HG03039 (cell line): ENCODE data around the gene TICAM2.

Source experiments
- ATAC-seq: cut with Tn5 transposase; IDR thresholded peaks from one replicate; pipeline ENCODE4 v1.9.1; 2021; ENCODE audit warnings: mild to moderate bottlenecking, moderate library complexity; ENCODE audit not compliant: unreplicated experiment

Gene TICAM2

DNA sequence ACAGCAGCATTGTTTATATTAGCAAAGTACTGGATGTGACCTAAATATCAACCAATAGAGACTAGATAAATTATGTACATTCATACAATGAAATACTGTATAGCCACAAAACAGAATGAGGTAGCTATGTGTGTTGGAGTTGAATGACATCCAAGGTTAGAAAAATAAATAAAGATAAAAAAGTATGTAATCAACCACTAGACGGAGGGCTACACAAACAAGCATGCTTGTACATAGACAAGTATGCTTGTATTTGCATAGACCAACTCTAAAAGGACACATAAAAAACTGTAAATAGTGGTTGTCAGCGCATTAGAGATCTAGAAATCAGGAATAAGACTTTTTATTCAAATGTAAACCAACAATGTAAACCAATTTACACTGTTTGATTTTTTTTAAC, 60.7 kb downstream of the TICAM2 start:
- no peak for ATAC-seq

DNA sequence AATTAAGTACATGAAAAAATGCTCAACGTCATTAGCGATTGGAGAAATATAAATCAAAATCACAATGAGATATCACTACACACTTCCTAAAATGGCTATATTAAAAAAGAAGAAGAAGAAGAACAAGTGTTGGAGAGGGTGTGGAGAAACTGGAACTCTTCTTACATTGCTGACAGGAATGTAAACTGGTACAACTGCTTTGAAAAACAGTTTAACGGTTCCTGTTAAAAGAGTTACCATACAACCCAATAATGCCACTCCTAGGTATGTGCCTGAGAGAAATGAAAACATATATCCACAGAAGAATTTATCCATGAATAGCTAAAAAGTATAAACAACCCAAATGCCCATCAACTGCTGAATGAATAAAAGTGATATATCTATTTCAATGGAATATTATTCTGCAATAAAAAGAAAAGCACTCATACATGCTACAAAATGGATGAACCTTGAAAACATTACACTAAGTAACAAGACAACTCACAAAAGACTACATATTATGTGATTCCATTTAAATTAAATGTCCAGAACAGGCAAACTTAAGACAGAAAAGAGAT, 66.7 kb downstream of the TICAM2 start:
- no peak for ATAC-seq

DNA sequence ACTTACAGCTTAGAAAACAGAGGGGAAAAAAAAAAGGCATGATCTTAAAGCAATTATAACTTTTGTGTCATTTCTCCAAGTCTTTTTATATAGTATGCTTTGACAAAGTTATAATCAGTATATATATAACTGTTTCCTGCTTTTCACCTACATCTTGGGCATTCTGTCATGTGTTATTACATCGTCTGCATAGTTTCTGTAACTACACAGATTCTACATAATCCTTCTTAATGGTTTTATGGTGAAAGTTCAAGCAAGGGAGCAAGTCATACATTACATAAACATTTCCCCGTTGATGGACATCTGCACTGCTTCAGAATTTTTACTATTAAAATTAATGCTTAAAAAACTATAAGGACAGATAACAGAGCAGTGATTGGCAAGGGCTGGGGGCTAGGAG, 69.8 kb downstream of the TICAM2 start:
- no peak for ATAC-seq

DNA sequence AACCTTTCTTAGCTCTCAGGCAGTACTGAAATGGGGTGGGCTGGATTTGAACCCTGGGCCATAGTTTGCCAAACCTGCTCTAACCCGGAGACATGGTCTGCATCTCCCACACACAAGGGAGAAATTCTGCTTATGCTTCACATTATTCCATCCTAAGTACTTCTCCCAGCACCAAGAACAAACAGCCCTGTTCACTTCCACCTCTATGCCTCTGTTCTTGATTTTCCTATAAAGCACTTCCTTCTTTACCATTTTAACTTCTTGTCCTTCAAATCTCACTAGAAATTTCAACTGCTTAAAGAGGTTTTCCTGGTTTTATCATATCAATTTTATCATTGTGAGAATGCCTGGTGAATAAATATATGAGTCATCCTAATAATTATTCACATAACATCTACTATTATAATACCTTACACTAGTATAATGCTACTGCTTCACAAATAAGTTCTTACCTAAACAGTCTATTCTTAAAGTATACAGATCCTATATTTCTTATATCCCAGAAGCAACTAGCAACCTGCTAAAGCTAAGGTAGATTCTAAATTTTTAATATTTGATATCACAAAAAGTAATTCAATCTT, 70.4 kb downstream of the TICAM2 start:
- ATAC-seq = no peak

DNA sequence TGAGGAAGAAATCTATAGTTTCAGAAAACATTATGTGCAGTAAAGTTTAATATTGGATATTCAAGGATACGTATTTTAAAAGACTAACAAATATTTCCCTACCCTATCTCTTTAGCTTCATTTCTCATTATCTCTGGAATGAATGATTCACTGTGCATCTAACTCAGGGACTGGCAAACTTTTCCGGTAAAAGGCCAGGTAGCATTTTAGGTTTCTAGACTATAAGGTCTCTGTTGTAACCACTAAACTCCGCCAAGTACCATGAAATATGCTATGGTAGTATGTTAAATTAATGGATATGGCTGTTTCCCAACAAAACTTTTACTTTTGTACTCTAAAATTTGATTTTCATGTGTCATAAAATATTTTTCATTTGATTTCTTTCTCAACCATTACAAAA, 70.9 kb downstream of the TICAM2 start:
- no peak for ATAC-seq

DNA sequence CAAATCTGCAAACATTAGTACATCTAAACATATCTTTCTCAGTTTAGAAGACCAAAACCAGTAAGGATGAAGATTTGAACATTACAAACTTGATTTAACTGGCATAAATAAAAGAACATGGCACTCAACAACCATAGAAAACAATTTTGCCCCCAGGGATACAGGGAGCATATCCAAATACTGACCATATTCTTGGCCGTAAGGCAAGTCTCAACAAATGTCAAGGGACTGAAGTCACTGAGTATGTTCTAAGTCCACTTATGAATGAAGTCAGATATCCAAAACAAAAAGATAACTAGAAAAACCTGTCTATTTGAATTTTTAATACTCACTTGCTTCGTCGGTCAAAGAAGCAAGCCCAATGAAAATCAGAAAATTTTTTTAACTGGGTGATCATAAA, 71.9 kb downstream of the TICAM2 start:
- no peak for ATAC-seq
